ENCODE results near the gene ETV6. TPM values are rescaled to one million over a fixed set of nuclear protein-coding genes. Genes with fewer than 3 reads are reported as not detected.

ETV6 gene
- total RNA-seq, 2 experiments from 2014 or later = 28.5 to 30.2 TPM

GRCh38 chr12:11774821-11775220 lies 125.3 kb downstream of the ETV6 start:
- Mint-ChIP-seq H3K4me3 (no peak overlapping the region), H3K27ac (no peak overlapping the region), H3K36me3 (ENCODE audit: low read depth) (peaks cover 17% of the 10 kb centered on the region), H3K9me3 (no peaks in the 10 kb centered on the region), H3K4me1 (ENCODE audit: low read depth) (peaks cover 54% of the 10 kb centered on the region), H3K27me3 (no peaks in the 10 kb centered on the region)
- ATAC-seq (ENCODE audit: poor library complexity) (no peak), DNase-seq (no peak)
- ChIA-PET CTCF (no interaction called here), POLR2A (no interaction called here)
- intact Hi-C loops (cut with DNase I, micrococcal nuclease) = loop anchor here in 1 of 2 experiments (5.0 kb wide), 1 partner anchor 123 kb away; no protein-coding TSS in a partner anchor
- peaks cover 5% of the 10 kb centered on the region for H3K36me3 ChIP-seq (ENCODE audit: insufficient read depth, low read length)
- no peak for TF ChIP-seq CTCF (IDR thresholded peaks at IDR 0.05)
- peaks cover 24% of the 10 kb centered on the region for H3K4me1 ChIP-seq (ENCODE audit: insufficient read depth, low read length)
- no peak overlapping the region for H3K4me3 ChIP-seq (ENCODE audit: low read length)
- H3K27me3 ChIP-seq (ENCODE audit: control insufficient read depth in 1 of 2, insufficient read depth in 2 of 2, low read length in 2 of 2) = no peaks in the 10 kb centered on the region
- H3K27ac ChIP-seq (ENCODE audit: low read depth in 1 of 2, low read length in 2 of 2) = no peak overlapping the region
- H3K9me3 ChIP-seq (ENCODE audit: control insufficient read depth in 1 of 2, insufficient read depth in 1 of 2, low read length in 2 of 2) = no peaks in the 10 kb centered on the region

GRCh38 chr12:11776316-11776715 lies 126.8 kb downstream of the ETV6 start:
- intact Hi-C loops (cut with DNase I, micrococcal nuclease) = no loop called here
- Histone ChIP-seq H3K9me3 (ENCODE audit: control insufficient read depth in 1 of 2, insufficient read depth in 1 of 2, low read length in 2 of 2) (no peaks in the 10 kb centered on the region), H3K36me3 (ENCODE audit: insufficient read depth, low read length) (peaks cover 5% of the 10 kb centered on the region), H3K27me3 (ENCODE audit: control insufficient read depth in 1 of 2, insufficient read depth in 2 of 2, low read length in 2 of 2) (no peaks in the 10 kb centered on the region), H3K27ac (ENCODE audit: low read depth in 1 of 2, low read length in 2 of 2) (no peak overlapping the region), H3K4me1 (ENCODE audit: insufficient read depth, low read length) (peaks cover 15% of the 10 kb centered on the region), H3K4me3 (ENCODE audit: low read length) (no peak overlapping the region)
- ATAC-seq (ENCODE audit: poor library complexity) (no peak), DNase-seq (no peak)
- H3K27ac Mint-ChIP-seq = no peak overlapping the region
- ChIA-PET CTCF (no interaction called here), POLR2A (no interaction called here)
- H3K4me1 Mint-ChIP-seq (ENCODE audit: low read depth) = peaks cover 57% of the 10 kb centered on the region
- TF ChIP-seq CTCF (IDR thresholded peaks at IDR 0.05) = no peak
- no peak overlapping the region for H3K4me3 Mint-ChIP-seq
- H3K27me3 Mint-ChIP-seq = no peaks in the 10 kb centered on the region
- H3K9me3 Mint-ChIP-seq = no peaks in the 10 kb centered on the region
- H3K36me3 Mint-ChIP-seq (ENCODE audit: low read depth) = peaks cover 12% of the 10 kb centered on the region

GRCh38 chr12:11777451-11777850 lies 128.0 kb downstream of the ETV6 start:
- POLR2A ChIA-PET = no interaction called here
- intact Hi-C loops (cut with DNase I, micrococcal nuclease) = no loop called here
- H3K4me1 ChIP-seq (ENCODE audit: insufficient read depth, low read length) = peaks cover 15% of the 10 kb centered on the region
- no peak for DNase-seq
- peaks cover 5% of the 10 kb centered on the region for H3K36me3 ChIP-seq (ENCODE audit: insufficient read depth, low read length)
- CTCF ChIA-PET = no interaction called here
- Mint-ChIP-seq H3K4me1 (ENCODE audit: low read depth) (peaks cover 54% of the 10 kb centered on the region), H3K9me3 (no peaks in the 10 kb centered on the region), H3K27me3 (no peaks in the 10 kb centered on the region), H3K36me3 (ENCODE audit: low read depth) (peaks cover 10% of the 10 kb centered on the region), H3K4me3 (no peak overlapping the region), H3K27ac (no peak overlapping the region)
- H3K9me3 ChIP-seq (ENCODE audit: control insufficient read depth in 1 of 2, insufficient read depth in 1 of 2, low read length in 2 of 2) = no peaks in the 10 kb centered on the region
- TF ChIP-seq CTCF (IDR thresholded peaks at IDR 0.05) = no peak
- H3K27ac ChIP-seq (ENCODE audit: low read depth in 1 of 2, low read length in 2 of 2) = no peak overlapping the region
- H3K4me3 ChIP-seq (ENCODE audit: low read length) = no peak overlapping the region
- no peaks in the 10 kb centered on the region for H3K27me3 ChIP-seq (ENCODE audit: control insufficient read depth in 1 of 2, insufficient read depth in 2 of 2, low read length in 2 of 2)
- ATAC-seq (ENCODE audit: poor library complexity) = no peak
